ENCODE data around the gene DNAH1.

Gene DNAH1

DNA sequence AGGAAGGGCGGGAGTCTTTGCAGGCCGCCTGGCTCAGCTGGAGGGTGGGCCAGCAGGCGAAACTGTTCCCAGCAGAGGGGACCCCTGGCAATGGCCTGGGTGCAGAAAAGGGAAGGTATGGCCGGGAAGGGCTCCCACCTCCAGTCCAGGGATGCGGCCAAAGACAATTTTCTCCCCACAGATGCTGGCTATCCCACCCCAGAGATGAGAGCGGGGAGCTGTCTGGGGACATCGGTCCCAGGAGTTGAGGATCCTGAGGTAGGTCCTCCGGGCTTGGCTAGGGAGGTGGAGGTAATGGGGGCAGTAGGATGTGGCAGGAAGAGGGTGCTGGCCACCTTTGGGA lies 127.1 kb downstream of the DNAH1 start:
- no peak for DNase-seq (ENCODE audit: extremely low read depth in 1 of 2, low read depth in 1 of 2)

DNA sequence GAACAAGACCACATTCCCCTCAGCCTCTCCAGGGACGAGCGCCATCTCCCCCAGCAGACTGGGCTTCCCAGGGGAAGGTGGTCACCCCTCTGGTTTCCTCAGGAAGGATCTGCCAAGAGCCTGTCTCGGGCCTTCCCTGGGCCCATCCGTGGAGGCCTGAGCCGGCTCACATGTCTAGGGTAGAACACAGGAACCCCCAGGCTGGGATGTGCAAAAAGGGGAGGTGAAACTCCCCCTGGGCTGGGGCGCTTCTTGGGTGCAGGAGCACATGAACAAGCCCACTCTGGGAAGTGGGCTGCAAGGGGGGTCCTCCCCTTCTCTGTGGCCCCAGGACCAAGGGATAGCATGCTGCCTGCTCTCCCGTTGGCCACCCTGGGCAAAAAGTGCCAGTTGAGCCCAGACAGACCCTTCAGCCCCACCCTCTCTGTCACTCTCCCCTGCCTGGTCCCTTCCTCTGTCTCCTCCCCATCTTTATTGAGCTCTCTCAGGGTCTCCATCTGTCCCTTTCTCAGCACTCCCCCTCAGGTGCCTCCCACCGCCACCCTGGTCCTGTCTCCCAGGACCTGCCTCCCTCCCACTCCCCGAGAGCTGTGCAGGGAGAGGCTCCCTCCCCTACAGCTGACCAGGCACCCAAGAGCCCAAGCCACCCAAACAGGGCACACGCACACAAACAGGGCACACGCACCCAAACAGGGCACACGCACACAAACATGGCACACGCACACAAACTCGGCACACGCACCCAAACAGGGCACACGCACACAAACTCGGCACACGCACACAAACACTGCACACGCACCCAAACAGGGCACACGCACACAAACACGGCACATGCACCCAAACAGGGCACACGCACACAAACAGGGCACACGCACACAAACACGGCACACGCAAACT lies 127.9 kb downstream of the DNAH1 start:
- DNase-seq (ENCODE audit: extremely low read depth in 1 of 2, low read depth in 1 of 2) = no peak

DNA sequence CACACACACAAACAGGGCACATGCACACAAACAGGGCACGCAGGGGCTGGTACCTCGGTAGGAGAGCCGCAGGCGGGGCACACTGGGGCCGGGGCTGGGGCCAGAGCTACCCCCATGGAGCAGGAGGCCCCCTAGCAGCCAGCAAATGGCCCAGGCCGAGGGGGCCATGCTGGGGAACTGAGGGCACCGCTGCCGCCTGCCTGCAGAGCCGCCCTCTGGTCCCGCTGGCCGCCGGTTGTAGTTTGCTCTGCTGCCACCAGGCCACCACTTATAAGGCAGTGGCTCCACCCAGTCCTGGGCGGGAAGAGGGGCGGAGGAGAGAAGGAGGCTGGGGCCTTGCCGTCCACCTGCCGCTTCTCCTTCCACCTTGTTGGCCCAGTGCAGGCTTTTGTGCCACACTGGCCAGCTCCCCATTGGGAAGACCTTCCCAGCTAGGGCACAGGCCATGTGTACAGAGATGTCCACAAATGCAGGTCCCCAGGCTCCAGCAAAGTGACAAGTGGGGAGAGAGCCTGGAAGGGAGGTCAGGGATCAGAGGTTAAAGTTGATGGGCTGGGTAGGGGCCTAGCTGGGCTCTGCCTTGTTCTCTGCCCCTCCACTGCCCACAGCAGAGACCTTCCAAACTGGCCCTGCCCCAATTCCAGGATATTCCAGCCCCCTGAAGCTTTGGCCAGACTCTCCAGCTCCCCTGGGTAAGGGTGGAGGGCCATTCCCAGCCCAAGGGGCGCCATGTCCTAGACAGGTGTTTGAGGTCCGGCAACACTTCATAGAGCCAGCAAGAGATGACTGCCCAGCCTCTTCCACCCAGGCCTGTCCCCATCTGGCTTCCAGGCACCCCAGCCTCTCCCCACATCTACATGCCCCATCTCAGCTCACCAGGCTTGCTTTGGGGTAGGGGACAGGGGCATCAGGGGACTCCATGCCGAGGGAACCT lies 129.0 kb downstream of the DNAH1 start, which contains the start of gene SEMA3G:
Gene SEMA3G (minus strand): TSS at position 244 of the 934 bp plus-strand sequence. CDS start 76 bp downstream, at position 168.
- peak; percentile 27 to 46 for DNase-seq (ENCODE audit: extremely low read depth in 1 of 2, low read depth in 1 of 2)

DNA sequence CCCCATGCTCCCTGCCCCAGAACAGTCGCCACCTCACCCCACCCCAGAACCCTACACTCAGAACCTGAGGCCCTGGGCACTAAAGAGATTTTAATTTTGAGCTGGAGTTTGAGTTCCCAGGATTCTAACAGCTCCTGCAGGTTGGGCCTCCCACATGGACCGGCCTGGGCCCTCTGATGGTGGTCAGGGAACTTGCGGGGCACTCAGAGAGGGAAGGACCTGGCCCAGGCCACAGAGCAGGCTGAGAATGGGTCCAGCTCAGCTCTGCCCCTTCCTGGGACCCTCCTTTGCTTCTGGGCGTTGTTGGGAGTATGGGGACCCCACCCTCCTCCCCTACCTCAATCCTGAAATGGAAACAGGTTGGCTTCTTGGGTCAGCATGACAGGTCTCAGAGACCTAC lies 129.9 kb downstream of the DNAH1 start:
- no peak for DNase-seq (ENCODE audit: extremely low read depth in 1 of 2, low read depth in 1 of 2)

DNA sequence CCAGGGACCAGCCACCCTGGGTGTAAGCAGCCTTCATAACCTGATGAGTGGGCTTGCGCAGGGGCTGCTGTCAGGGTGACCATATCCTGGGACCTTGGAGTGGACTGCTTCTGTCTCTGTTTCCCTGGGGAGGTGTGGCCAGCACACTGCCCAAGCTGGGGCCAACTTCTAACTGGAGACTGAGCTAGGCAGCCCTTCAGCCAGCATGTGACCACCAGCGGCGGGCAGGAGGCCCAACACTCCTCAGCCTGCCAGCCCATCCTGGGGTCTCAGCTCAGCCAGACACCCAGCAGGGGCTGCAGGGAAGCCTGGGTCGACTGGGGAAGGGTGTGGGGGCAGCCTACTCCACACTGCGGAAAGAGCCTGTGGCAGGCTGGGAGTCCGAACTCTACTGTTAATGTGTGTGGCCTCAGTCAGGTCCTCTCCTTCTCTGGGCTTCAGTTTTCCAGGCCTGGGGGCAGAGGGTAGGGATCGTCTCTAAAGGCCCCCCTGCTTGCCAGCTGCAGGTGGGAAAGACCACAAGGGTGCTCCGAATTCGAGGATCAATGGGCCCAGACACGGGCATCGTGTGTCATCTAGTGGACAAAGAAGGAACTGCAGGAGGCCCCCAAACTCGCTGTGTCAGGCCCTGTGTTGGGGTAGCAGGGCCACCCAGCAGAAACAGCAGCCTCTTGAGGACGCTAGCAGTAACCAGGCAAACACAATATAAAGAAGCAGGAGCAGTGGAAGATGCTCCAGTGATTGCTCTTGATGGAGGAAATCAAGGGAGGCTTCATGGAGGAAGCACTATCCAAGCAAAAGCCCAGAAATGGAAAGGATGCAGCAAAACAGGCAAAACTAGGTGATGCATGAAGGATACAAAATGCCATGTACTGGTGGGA lies 130.8 kb downstream of the DNAH1 start:
- DNase-seq (ENCODE audit: extremely low read depth in 1 of 2, low read depth in 1 of 2) = peak; percentile 51 to 54

DNA sequence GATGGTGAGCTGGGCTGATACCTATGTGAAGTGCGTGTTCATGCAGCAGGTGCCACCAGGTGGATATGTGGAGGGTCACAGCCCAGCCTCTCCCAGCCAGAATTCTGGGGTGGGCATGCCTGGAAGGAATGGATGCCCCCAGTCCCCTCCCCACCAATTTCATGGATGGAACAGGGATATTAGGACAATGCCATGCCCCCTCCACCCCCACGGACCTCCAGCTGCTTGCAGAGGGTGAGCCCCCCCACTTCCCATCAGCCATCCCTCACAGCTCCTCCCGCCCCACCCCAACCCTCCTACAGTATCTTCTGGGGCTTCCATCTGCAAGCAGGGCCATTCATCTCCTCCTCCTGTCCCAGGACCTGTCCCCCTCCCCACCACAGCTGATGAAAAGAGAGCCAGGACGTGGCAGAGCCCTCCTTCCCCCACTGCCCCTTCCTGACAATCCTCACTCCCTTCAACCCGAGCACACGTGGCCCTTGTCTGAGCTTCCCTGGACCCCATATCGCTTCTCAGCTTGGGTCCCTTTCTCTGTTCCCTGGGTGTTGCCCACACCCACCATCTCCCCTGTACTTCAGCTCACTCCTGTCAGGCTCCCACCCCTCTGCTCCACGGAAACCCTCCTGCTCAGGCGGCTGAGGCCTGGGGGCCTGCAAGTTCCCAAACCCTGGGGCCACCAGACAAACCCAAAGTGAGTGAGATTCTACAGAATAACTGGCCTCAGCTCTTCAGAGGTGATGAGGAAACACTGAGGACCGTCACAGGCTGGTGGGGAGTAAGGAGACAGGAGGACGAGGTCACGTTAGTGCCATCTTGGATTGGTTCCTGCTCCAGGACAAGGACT lies 131.6 kb downstream of the DNAH1 start:
- no peak for DNase-seq (ENCODE audit: extremely low read depth in 1 of 2, low read depth in 1 of 2)
